PC-3 (cell line): Measurements from ENCODE around the gene MITF. TPM values are rescaled to one million over a fixed set of nuclear protein-coding genes. Genes with fewer than 3 reads are reported as not detected.

ENCODE experiments used
- ATAC-seq: fragments of 200-7000 bp; cut with Tn5 transposase; 2 replicates; pipeline ENCODE4 v1.9.1; 2020; ENCODE audit warnings: mild to moderate bottlenecking, moderate library complexity
- BruUV-seq: library from RNA; stranded (reverse); fragments of 400-500 nt; replicated peaks from 2 replicates; lab custom pipeline; 2021; lab: Mats Ljungman, UMichigan
- CTCF ChIA-PET: fragments of 300-600 bp; sonication (Branson Sonifier 250); formaldehyde crosslinking; loops from one replicate; lab custom pipeline; 2022; ENCODE audit warnings: antibody characterized with exemption; lab: Charles Lee
- POLR2A ChIA-PET: fragments of 300-600 bp; sonication (Branson Sonifier 250); formaldehyde crosslinking; loops from one replicate; lab custom pipeline; 2022; ENCODE audit warnings: antibody characterized with exemption; ENCODE audit not compliant: unreplicated experiment; lab: Charles Lee
- DNase-seq: peaks from one replicate; pipeline ENCODE4 v3.0.0-alpha.2; 2015
- H2AFZ ChIP-seq: fragments of 300-600 bp; sonication (generic); 2 replicates; pipeline ENCODE4 v1.6.0; 2016; ENCODE audit warnings: antibody characterized with exemption, low read length
- H3F3A ChIP-seq: fragments of 300-600 bp; sonication (generic); one replicate; pipeline ENCODE4 v1.6.0; 2017; ENCODE audit warnings: antibody characterized with exemption, low read length, control low read depth, mild to moderate bottlenecking; ENCODE audit not compliant: unreplicated experiment
- H3K27ac ChIP-seq: fragments of 300-600 bp; sonication (generic); 2 replicates; pipeline ENCODE4 v1.5.1; 2016; ENCODE audit warnings: mild to moderate bottlenecking, low read length
- H3K27me3 ChIP-seq: fragments of 300-600 bp; sonication (generic); 2 replicates; pipeline ENCODE4 v1.6.1; 2016; ENCODE audit warnings: low read length, mixed read lengths
- H3K36me3 ChIP-seq: fragments of 300-600 bp; sonication (generic); 2 replicates; pipeline ENCODE4 v1.6.1; 2016; ENCODE audit warnings: low read depth, mixed run types, low read length, mixed read lengths
- H3K4me1 ChIP-seq: fragments of 300-600 bp; sonication (generic); 2 replicates; pipeline ENCODE4 v1.5.1; 2016; ENCODE audit warnings: low read length; ENCODE audit not compliant: insufficient read depth
- H3K4me2 ChIP-seq: fragments of 300-600 bp; sonication (generic); 2 replicates; pipeline ENCODE4 v1.6.0; 2016; ENCODE audit warnings: low read length
- H3K4me3 ChIP-seq: fragments of 300-600 bp; sonication (generic); 2 replicates; pipeline ENCODE4 v1.5.1; 2016; ENCODE audit warnings: mild to moderate bottlenecking, low read length, mixed read lengths
- H3K79me2 ChIP-seq: fragments of 300-600 bp; sonication (generic); 2 replicates; pipeline ENCODE4 v1.6.1; 2017; ENCODE audit warnings: low read length, mixed read lengths
- H3K9ac ChIP-seq: fragments of 300-600 bp; sonication (generic); 2 replicates; pipeline ENCODE4 v1.6.0; 2016; ENCODE audit warnings: mild to moderate bottlenecking, low read length
- H3K9me2 ChIP-seq: fragments of 300-600 bp; sonication (generic); replicated peaks from 2 replicates; pipeline ENCODE4 v1.6.1; 2016; ENCODE audit warnings: mixed run types, low read length, mixed read lengths
- H3K9me3 ChIP-seq: fragments of 300-600 bp; sonication (generic); 2 replicates; pipeline ENCODE4 v1.6.1; 2016; ENCODE audit warnings: low read length, mixed read lengths
- H4K20me1 ChIP-seq: fragments of 300-600 bp; sonication (generic); 2 replicates; pipeline ENCODE4 v1.6.1; 2016; ENCODE audit warnings: low read length, mixed read lengths
- CTCF ChIP-seq: fragments of 300-600 bp; sonication (generic); conservative IDR thresholded peaks from 2 replicates; pipeline ENCODE4 v1.5.1; 2017; ENCODE audit warnings: antibody characterized with exemption, low read depth, mild to moderate bottlenecking, low read length
- EZH2 ChIP-seq: fragments of 300-600 bp; sonication (generic); IDR thresholded peaks from one replicate; pipeline ENCODE4 v1.6.1; 2017; ENCODE audit warnings: antibody characterized with exemption, mild to moderate bottlenecking, low read length; ENCODE audit not compliant: unreplicated experiment
- EZH2phosphoT487 ChIP-seq: fragments of 300-600 bp; sonication (generic); IDR thresholded peaks from 2 replicates; pipeline ENCODE4 v1.6.1; 2018; ENCODE audit warnings: mild to moderate bottlenecking, antibody characterized with exemption, low read length, borderline replicate concordance
- intact Hi-C: fragments of 100-400 bp; cut with micrococcal nuclease; formaldehyde crosslinking; loops from 2 replicates; pipeline ENCODE4 v1.9.0; 2023
- total RNA-seq: library from RNA; depleted of rRNA; stranded (reverse); fragments of >200 nt; gene quantifications from 2 replicates; pipeline ENCODE4 v1.2.3, GENCODE V29; 2014

Gene MITF
- total RNA-seq, 1 experiment from 2014 or later, result 7.6 TPM

- Histone ChIP-seq H3K4me3 (no peak overlapping the region), H3K27ac (no peak overlapping the region; the same call in 1 of the 2 replicates), H3F3A (no peaks in the 10 kb centered on the region), H3K27me3 (no peaks in the 10 kb centered on the region), H3K36me3 (no peaks in the 10 kb centered on the region), H3K9ac (no peak overlapping the region), H3K79me2 (no peaks in the 10 kb centered on the region), H3K4me1 (peaks cover 21% of the 10 kb centered on the region), H2AFZ (no peak overlapping the region), H3K4me2 (0 out of 2 replicates have a peak overlapping the region, but pooled peaks have one; percentile 6), H4K20me1 (no peaks in the 10 kb centered on the region), H3K9me3 (no peaks in the 10 kb centered on the region), H3K9me2 (no peaks in the 10 kb centered on the region)
- ATAC-seq (peak; percentile 43), DNase-seq (peak; percentile 31)
- POLR2A ChIA-PET, result interaction anchor here (0.7 kb wide), 1 partner anchor 12 kb away, joined by 4 read pairs; no protein-coding TSS in a partner anchor
- TF ChIP-seq EZH2, result no peak
- peak; percentile 56 for TF ChIP-seq CTCF
- CTCF ChIA-PET, result interaction anchor here (0.5 to 1.2 kb wide), 6 partner anchors 11 to 164 kb away, joined by 3 to 12 read pairs (median 4); no protein-coding TSS in a partner anchor
- intact Hi-C loops, result loop anchor here (1.0 to 5.0 kb wide), 6 partner anchors 49 to 178 kb away; no protein-coding TSS in a partner anchor
- BruUV-seq, result no TSS peak
Measured at GRCh38 chr3:69855436-69856162, 116.3 kb downstream of the MITF start.

- Histone ChIP-seq H3K4me1 (peaks cover 21% of the 10 kb centered on the region), H3K36me3 (no peaks in the 10 kb centered on the region), H2AFZ (no peak overlapping the region), H4K20me1 (no peaks in the 10 kb centered on the region), H3K4me3 (no peak overlapping the region), H3K79me2 (no peaks in the 10 kb centered on the region), H3F3A (no peaks in the 10 kb centered on the region), H3K9ac (no peak overlapping the region), H3K9me3 (no peaks in the 10 kb centered on the region), H3K9me2 (no peaks in the 10 kb centered on the region), H3K4me2 (no peak overlapping the region), H3K27ac (no peak overlapping the region), H3K27me3 (no peaks in the 10 kb centered on the region)
- no TSS peak for BruUV-seq
- ChIA-PET CTCF (no interaction called here), POLR2A (no interaction called here)
- intact Hi-C loops, result loop anchor here (1.0 to 5.0 kb wide), 3 partner anchors 85 to 180 kb away; no protein-coding TSS in a partner anchor
- ATAC-seq (no peak), DNase-seq (no peak)
- no peak for TF ChIP-seq EZH2
- TF ChIP-seq EZH2phosphoT487, result no peak
- no peak for TF ChIP-seq CTCF
Measured at GRCh38 chr3:69856965-69857705, 117.9 kb downstream of the MITF start.
